Gastroesophageal sphincter (tissue), 4 donors: ENCODE results near the gene DPPA4. TPM values are rescaled to one million over a fixed set of nuclear protein-coding genes. Genes with fewer than 3 reads are reported as not detected.
A peak's percentile ranks its signal among the peaks of the same experiment; 100 is the strongest.

ENCODE experiments used
- ATAC-seq: fragments of 150-250 bp; one replicate; pipeline ENCODE4 v1.9.1; 2016; ENCODE audit warnings: mild to moderate bottlenecking, moderate library complexity
- H3K27ac ChIP-seq, 4 donors: fragments of 200-600 bp; sonication (generic) in 3 of 4; 1 replicate in 3 of 4; 2 replicates in 1 of 4; pipeline ENCODE4 v1.5.1; 2016 to 2019
- H3K27me3 ChIP-seq: fragments of 200-600 bp; sonication (generic); one replicate; pipeline ENCODE4 v1.5.1; 2019
- H3K36me3 ChIP-seq, 2 donors: fragments of 200-600 bp; sonication (generic); one replicate each; pipeline ENCODE4 v1.5.1; 2019; ENCODE audit warnings: control low read depth in 1 of 2
- H3K4me1 ChIP-seq, 3 donors: fragments of 200-600 bp; sonication (generic); 1 replicate in 2 of 3; 2 replicates in 1 of 3; pipeline ENCODE4 v1.5.1; 2016 to 2019; ENCODE audit warnings: control low read depth in 2 of 3
- H3K4me3 ChIP-seq, 2 donors: fragments of 200-600 bp; sonication (generic); one replicate each; pipeline ENCODE4 v1.5.1; 2019; ENCODE audit warnings: mild to moderate bottlenecking in 1 of 2, moderate library complexity in 1 of 2
- H3K9me3 ChIP-seq, 3 donors: fragments of 200-600 bp; sonication (generic); one replicate each; pipeline ENCODE4 v1.5.1; 2017 to 2019; ENCODE audit warnings: control low read depth in 2 of 3
- EP300 ChIP-seq: sonication (generic); formaldehyde crosslinking; IDR thresholded peaks from one replicate; pipeline ENCODE4 v1.6.1; 2017; ENCODE audit warnings: antibody characterized with exemption, mild to moderate bottlenecking
- POLR2A ChIP-seq, 2 donors: fragments of 450-650 bp; IDR thresholded peaks; one replicate each; pipeline ENCODE4 v1.6.1; 2017; ENCODE audit warnings: antibody characterized with exemption in 2 of 2, mild to moderate bottlenecking in 2 of 2, moderate library complexity in 1 of 2
- POLR2AphosphoS5 ChIP-seq: sonication (generic); formaldehyde crosslinking; IDR thresholded peaks from one replicate; pipeline ENCODE4 v1.6.1; 2017; ENCODE audit warnings: antibody characterized with exemption
- WGBS, 2 donors: methylation state at CpG; one replicate each; pipeline ENCODE4 v1.1.5; 2018; ENCODE audit warnings: low coverage in 1 of 2; 5-methylcytosine and 5-hydroxymethylcytosine counted together
- total RNA-seq, 4 donors: library from RNA; depleted of rRNA; stranded (reverse); fragments of >200 nt; gene quantifications; one replicate each; pipeline ENCODE4 v1.1.0, GENCODE V29; 2016
- TF ChIP-seq, protein P1 (sequence below), 4 experiments: fragments of 200-600 bp in 2 of 4; fragments of 450-650 bp in 2 of 4; sonication (generic) in 1 of 4; IDR thresholded peaks; one replicate each; pipeline ENCODE4 v1.5.1; 2017 to 2019; ENCODE audit warnings: antibody characterized with exemption in 4 of 4, mild to moderate bottlenecking in 2 of 4, moderate library complexity in 2 of 4

Gene DPPA4
- total RNA-seq, 4 donors from 2014 or later, result not detected

DNA sequence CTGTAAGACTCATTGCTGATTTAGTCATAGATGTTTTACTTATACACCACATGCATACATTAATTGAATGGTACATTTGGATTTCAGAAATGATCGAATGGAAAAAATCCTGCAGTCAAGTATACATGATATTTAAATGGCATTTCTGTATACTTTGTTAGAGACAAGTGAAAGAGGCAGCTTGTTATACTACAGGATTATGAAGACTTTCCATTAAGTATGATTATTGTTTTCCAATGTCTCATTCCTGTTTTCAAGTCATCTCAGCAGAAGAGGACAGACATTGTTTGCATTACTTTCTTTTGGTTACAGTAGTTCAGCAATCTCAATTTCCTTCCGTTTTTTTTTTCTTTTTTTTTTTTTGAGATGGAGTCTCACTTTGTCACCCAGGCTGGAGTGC, 36.6 kb upstream of the DPPA4 start:
- Histone ChIP-seq H3K9me3 (no peaks in the 10 kb centered on the region), H3K27me3 (no peaks in the 10 kb centered on the region), H3K4me1 (no peaks in the 10 kb centered on the region), H3K36me3 (no peaks in the 10 kb centered on the region), H3K4me3 (no peak overlapping the region), H3K27ac (no peak overlapping the region)
- TF ChIP-seq POLR2AphosphoS5 (no peak), POLR2A (IDR thresholded peaks at IDR 0.05) (no peak), EP300 (no peak)
- TF ChIP-seq, protein P1, sequence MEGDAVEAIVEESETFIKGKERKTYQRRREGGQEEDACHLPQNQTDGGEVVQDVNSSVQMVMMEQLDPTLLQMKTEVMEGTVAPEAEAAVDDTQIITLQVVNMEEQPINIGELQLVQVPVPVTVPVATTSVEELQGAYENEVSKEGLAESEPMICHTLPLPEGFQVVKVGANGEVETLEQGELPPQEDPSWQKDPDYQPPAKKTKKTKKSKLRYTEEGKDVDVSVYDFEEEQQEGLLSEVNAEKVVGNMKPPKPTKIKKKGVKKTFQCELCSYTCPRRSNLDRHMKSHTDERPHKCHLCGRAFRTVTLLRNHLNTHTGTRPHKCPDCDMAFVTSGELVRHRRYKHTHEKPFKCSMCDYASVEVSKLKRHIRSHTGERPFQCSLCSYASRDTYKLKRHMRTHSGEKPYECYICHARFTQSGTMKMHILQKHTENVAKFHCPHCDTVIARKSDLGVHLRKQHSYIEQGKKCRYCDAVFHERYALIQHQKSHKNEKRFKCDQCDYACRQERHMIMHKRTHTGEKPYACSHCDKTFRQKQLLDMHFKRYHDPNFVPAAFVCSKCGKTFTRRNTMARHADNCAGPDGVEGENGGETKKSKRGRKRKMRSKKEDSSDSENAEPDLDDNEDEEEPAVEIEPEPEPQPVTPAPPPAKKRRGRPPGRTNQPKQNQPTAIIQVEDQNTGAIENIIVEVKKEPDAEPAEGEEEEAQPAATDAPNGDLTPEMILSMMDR (IDR thresholded peaks at IDR 0.05), result no peak
- ATAC-seq, result no peak
- WGBS, 2 donors, result 70 to 100% methylated on average over 1 to 2 of the region's 2 CpGs

DNA sequence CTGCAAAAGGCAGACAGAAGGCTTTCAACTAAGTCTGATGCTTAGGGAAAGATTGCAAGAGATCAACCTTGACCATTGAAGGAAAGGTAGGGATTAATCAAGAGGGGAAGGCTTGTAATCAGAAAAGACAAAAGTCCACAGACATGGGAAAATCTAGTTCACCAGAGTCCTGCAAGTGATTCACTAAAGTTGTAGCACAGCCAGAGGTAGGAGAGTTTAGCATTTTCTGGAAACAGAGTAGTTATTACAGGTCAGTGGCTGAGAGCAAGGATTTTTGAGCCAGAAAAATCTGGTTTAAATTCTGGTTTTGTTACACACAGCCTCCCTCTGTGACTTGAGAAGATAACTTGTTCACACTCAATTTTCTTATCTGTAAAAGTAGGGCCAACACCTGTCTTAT, 35.3 kb upstream of the DPPA4 start:
- ATAC-seq, result no peak

GRCh38 chr3:109369510-109369909, 32.2 kb upstream of the DPPA4 start:
- no peak for ATAC-seq
- H3K4me3 ChIP-seq, result no peak overlapping the region
- H3K36me3 ChIP-seq, result no peaks in the 10 kb centered on the region
- no peaks in the 10 kb centered on the region for H3K9me3 ChIP-seq
- no peak overlapping the region for H3K27ac ChIP-seq
- no peaks in the 10 kb centered on the region for H3K4me1 ChIP-seq
- no peaks in the 10 kb centered on the region for H3K27me3 ChIP-seq
- WGBS, 2 donors, result 73 to 81% methylated on average over 2 of the region's 2 CpGs
- TF ChIP-seq POLR2A (IDR thresholded peaks at IDR 0.05), result no peak
- TF ChIP-seq, protein P1 (IDR thresholded peaks at IDR 0.05), result peak in 1 of 4 experiments; percentile 7

More for the DNA sequence above, 35.3 kb upstream of the DPPA4 start:
- Histone ChIP-seq H3K9me3 (no peaks in the 10 kb centered on the region), H3K4me3 (no peak overlapping the region), H3K27ac (no peak overlapping the region), H3K36me3 (no peaks in the 10 kb centered on the region), H3K4me1 (no peaks in the 10 kb centered on the region), H3K27me3 (no peaks in the 10 kb centered on the region)
- TF ChIP-seq EP300, result no peak
- TF ChIP-seq POLR2A (IDR thresholded peaks at IDR 0.05), result no peak
- TF ChIP-seq, protein P1 (IDR thresholded peaks at IDR 0.05), result no peak
- no peak for TF ChIP-seq POLR2AphosphoS5

GRCh38 chr3:109364088-109364487, 26.7 kb upstream of the DPPA4 start:
- ATAC-seq, result no peak
- 57 to 83% methylated on average over 1 to 3 of the region's 6 CpGs for WGBS, 2 donors
- Histone ChIP-seq H3K36me3 (no peaks in the 10 kb centered on the region), H3K4me1 (no peaks in the 10 kb centered on the region), H3K4me3 (no peak overlapping the region), H3K27me3 (no peaks in the 10 kb centered on the region), H3K9me3 (no peaks in the 10 kb centered on the region), H3K27ac (no peak overlapping the region)
- TF ChIP-seq, protein P1 (IDR thresholded peaks at IDR 0.05), result no peak
- no peak for TF ChIP-seq EP300
- TF ChIP-seq POLR2A (IDR thresholded peaks at IDR 0.05), result no peak
- TF ChIP-seq POLR2AphosphoS5, result no peak

GRCh38 chr3:109363634-109364033, 26.3 kb upstream of the DPPA4 start:
- no peaks in the 10 kb centered on the region for H3K4me1 ChIP-seq
- H3K36me3 ChIP-seq, result no peaks in the 10 kb centered on the region
- H3K27me3 ChIP-seq, result no peaks in the 10 kb centered on the region
- TF ChIP-seq EP300, result no peak
- TF ChIP-seq POLR2A (IDR thresholded peaks at IDR 0.05), result no peak
- TF ChIP-seq POLR2AphosphoS5, result no peak
- TF ChIP-seq, protein P1 (IDR thresholded peaks at IDR 0.05), result no peak
- H3K9me3 ChIP-seq, result no peaks in the 10 kb centered on the region
- no peak overlapping the region for H3K4me3 ChIP-seq
- no peak for ATAC-seq
- no peak overlapping the region for H3K27ac ChIP-seq
